Stimulated activated CD8-positive, alpha-beta memory T cell treated with anti-CD3 and anti-CD28 coated beads, Interleukin-4, amount 100 ng/mL, for 1 hour (primary cell): Measurements from ENCODE around the gene PTPRN2.
"Not testable (repeated sequence)": the region's sequence is repeated elsewhere in the genome, so short reads cannot be mapped to it uniquely, and the experiment has no call there.

Experiments used
- DNase-seq, 2 donors: peaks; one replicate each; pipeline ENCODE4 v3.0.0-alpha.2; 2020; ENCODE audit warnings: low read depth in 2 of 2, low spot score in 1 of 2

Gene PTPRN2

GRCh38 chr7:157994319-157994718 lies 593.3 kb downstream of the PTPRN2 start:
- DNase-seq, result no peak

GRCh38 chr7:157993406-157994105 lies 594.1 kb downstream of the PTPRN2 start:
- DNase-seq, result no peak

GRCh38 chr7:157992511-157993160 lies 595.0 kb downstream of the PTPRN2 start:
- DNase-seq, result no peak

GRCh38 chr7:157991761-157992160 lies 595.9 kb downstream of the PTPRN2 start:
- DNase-seq, result no peak

- no peak for DNase-seq
Observed at GRCh38 chr7:157991351-157991750, 596.3 kb downstream of the PTPRN2 start.

GRCh38 chr7:157990881-157991250 lies 596.8 kb downstream of the PTPRN2 start:
- no peak for DNase-seq

- DNase-seq, result no peak
Observed at GRCh38 chr7:157990226-157990880, 597.3 kb downstream of the PTPRN2 start.

- no peak for DNase-seq
Observed at GRCh38 chr7:157989589-157989988, 598.0 kb downstream of the PTPRN2 start.

- no peak for DNase-seq
Observed at GRCh38 chr7:157987906-157988305, 599.7 kb downstream of the PTPRN2 start.

GRCh38 chr7:157986051-157986450 lies 601.6 kb downstream of the PTPRN2 start:
- DNase-seq, result no peak

- no peak for DNase-seq
Observed at GRCh38 chr7:157985636-157986035, 602.0 kb downstream of the PTPRN2 start.

- DNase-seq, result no peak
Observed at GRCh38 chr7:157984423-157985163, 603.0 kb downstream of the PTPRN2 start.

- no peak for DNase-seq
Observed at GRCh38 chr7:157983502-157984422, 603.9 kb downstream of the PTPRN2 start.

- no peak for DNase-seq
Observed at GRCh38 chr7:157981778-157982177, 605.8 kb downstream of the PTPRN2 start.

GRCh38 chr7:157980774-157981173 lies 606.8 kb downstream of the PTPRN2 start:
- DNase-seq, result no peak

GRCh38 chr7:157980341-157980731 lies 607.3 kb downstream of the PTPRN2 start:
- not testable (repeated sequence) for DNase-seq

GRCh38 chr7:157979636-157980340 lies 607.8 kb downstream of the PTPRN2 start:
- DNase-seq, result no peak

GRCh38 chr7:157978766-157979165 lies 608.9 kb downstream of the PTPRN2 start:
- DNase-seq, result no peak

- no peak for DNase-seq
Observed at GRCh38 chr7:157977717-157978496, 609.7 kb downstream of the PTPRN2 start.
